ES-I3 (cell line): Measurements from ENCODE around the gene HDDC3.
"Not testable (repeated sequence)": the region's sequence is repeated elsewhere in the genome, so short reads cannot be mapped to it uniquely, and the experiment has no call there.

Source experiments
- H3K36me3 ChIP-seq: 2 replicates; pipeline ENCODE4 v1.6.1; 2013; ENCODE audit warnings: mild to moderate bottlenecking, low read length, control low read depth, moderate library complexity; ENCODE audit not compliant: insufficient read depth
- H3K4me1 ChIP-seq: 2 replicates; pipeline ENCODE4 v1.6.1; 2013; ENCODE audit warnings: mild to moderate bottlenecking, control low read depth, low read length; ENCODE audit not compliant: insufficient read depth
- H3K9ac ChIP-seq: 2 replicates; pipeline ENCODE4 v1.6.1; 2013; ENCODE audit warnings: low read depth, mild to moderate bottlenecking, low read length, moderate library complexity
- H3K9me3 ChIP-seq: 2 replicates; pipeline ENCODE4 v1.6.1; 2013; ENCODE audit warnings: mild to moderate bottlenecking, low read length, moderate library complexity; ENCODE audit not compliant: control insufficient read depth, insufficient read depth

The HDDC3 gene

GRCh38 chr15:90913398-90913944, 18.9 kb downstream of the HDDC3 start:
- Histone ChIP-seq H3K4me1 (peaks cover 9% of the 10 kb centered on the region; the same call in 1 of the 2 replicates), H3K9ac (no peak overlapping the region), H3K9me3 (no peaks in the 10 kb centered on the region), H3K36me3 (0 out of 2 replicates have a peak, but pooled peaks cover under 1% of the 10 kb centered on the region)

- Histone ChIP-seq H3K9me3 (no peaks in the 10 kb centered on the region), H3K36me3 (no peaks in the 10 kb centered on the region; the same call in 1 of the 2 replicates), H3K9ac (no peak overlapping the region), H3K4me1 (peaks cover 9% of the 10 kb centered on the region; the same call in 1 of the 2 replicates)
These were observed 19.6 kb downstream of the HDDC3 start for GRCh38 chr15:90912770-90913075.

GRCh38 chr15:90911906-90912769, 20.2 kb downstream of the HDDC3 start:
- Histone ChIP-seq H3K9me3 (no peaks in the 10 kb centered on the region), H3K36me3 (no peaks in the 10 kb centered on the region; the same call in 1 of the 2 replicates), H3K9ac (no peak overlapping the region), H3K4me1 (peaks cover 9% of the 10 kb centered on the region; the same call in 1 of the 2 replicates)

- no peaks in the 10 kb centered on the region; the same call in 1 of the 2 replicates for H3K36me3 ChIP-seq
- H3K9me3 ChIP-seq = no peaks in the 10 kb centered on the region
- H3K9ac ChIP-seq = no peak overlapping the region
- H3K4me1 ChIP-seq = peaks cover 9% of the 10 kb centered on the region; the same call in 1 of the 2 replicates
These were observed 21.1 kb downstream of the HDDC3 start for GRCh38 chr15:90911302-90911623.

- no peaks in the 10 kb centered on the region; the same call in 1 of the 2 replicates for H3K36me3 ChIP-seq
- H3K4me1 ChIP-seq = peaks cover 4% of the 10 kb centered on the region; the same call in 1 of the 2 replicates
- no peaks in the 10 kb centered on the region for H3K9me3 ChIP-seq
- H3K9ac ChIP-seq = no peak overlapping the region
These were observed 21.7 kb downstream of the HDDC3 start for GRCh38 chr15:90910441-90911301.

- Histone ChIP-seq H3K36me3 (no peaks in the 10 kb centered on the region; the same call in 1 of the 2 replicates), H3K9me3 (no peaks in the 10 kb centered on the region), H3K9ac (no peak overlapping the region), H3K4me1 (no peaks in the 10 kb centered on the region)
These were observed 22.4 kb downstream of the HDDC3 start for GRCh38 chr15:90909976-90910375.

- H3K9me3 ChIP-seq, H3K4me1 ChIP-seq, H3K9ac ChIP-seq, H3K36me3 ChIP-seq: not testable (repeated sequence)
These were observed 22.9 kb downstream of the HDDC3 start for GRCh38 chr15:90909449-90909848.

GRCh38 chr15:90907838-90908507, 24.4 kb downstream of the HDDC3 start:
- no peak overlapping the region for H3K9ac ChIP-seq
- H3K4me1 ChIP-seq = no peaks in the 10 kb centered on the region
- H3K9me3 ChIP-seq = no peaks in the 10 kb centered on the region
- no peaks in the 10 kb centered on the region; the same call in 1 of the 2 replicates for H3K36me3 ChIP-seq

- no peaks in the 10 kb centered on the region; the same call in 1 of the 2 replicates for H3K36me3 ChIP-seq
- no peak overlapping the region for H3K9ac ChIP-seq
- no peaks in the 10 kb centered on the region for H3K4me1 ChIP-seq
- no peaks in the 10 kb centered on the region for H3K9me3 ChIP-seq
These were observed 25.2 kb downstream of the HDDC3 start for GRCh38 chr15:90907051-90907660.

GRCh38 chr15:90906181-90906849, 26.0 kb downstream of the HDDC3 start:
- Histone ChIP-seq H3K36me3 (no peaks in the 10 kb centered on the region; the same call in 1 of the 2 replicates), H3K4me1 (no peaks in the 10 kb centered on the region), H3K9me3 (no peaks in the 10 kb centered on the region), H3K9ac (no peak overlapping the region)

- Histone ChIP-seq H3K36me3 (no peaks in the 10 kb centered on the region; the same call in 1 of the 2 replicates), H3K4me1 (no peaks in the 10 kb centered on the region), H3K9ac (no peak overlapping the region), H3K9me3 (no peaks in the 10 kb centered on the region)
These were observed 26.8 kb downstream of the HDDC3 start for GRCh38 chr15:90905306-90906180.

- H3K4me1 ChIP-seq = no peaks in the 10 kb centered on the region
- H3K9ac ChIP-seq = no peak overlapping the region
- no peaks in the 10 kb centered on the region; the same call in 1 of the 2 replicates for H3K36me3 ChIP-seq
- no peaks in the 10 kb centered on the region for H3K9me3 ChIP-seq
These were observed 27.6 kb downstream of the HDDC3 start for GRCh38 chr15:90904746-90905145.
